Measurements from ENCODE around the gene ZNF414.
"Not testable (repeated sequence)": the region's sequence is repeated elsewhere in the genome, so short reads cannot be mapped to it uniquely, and the experiment has no call there.

The ZNF414 gene, protein sequence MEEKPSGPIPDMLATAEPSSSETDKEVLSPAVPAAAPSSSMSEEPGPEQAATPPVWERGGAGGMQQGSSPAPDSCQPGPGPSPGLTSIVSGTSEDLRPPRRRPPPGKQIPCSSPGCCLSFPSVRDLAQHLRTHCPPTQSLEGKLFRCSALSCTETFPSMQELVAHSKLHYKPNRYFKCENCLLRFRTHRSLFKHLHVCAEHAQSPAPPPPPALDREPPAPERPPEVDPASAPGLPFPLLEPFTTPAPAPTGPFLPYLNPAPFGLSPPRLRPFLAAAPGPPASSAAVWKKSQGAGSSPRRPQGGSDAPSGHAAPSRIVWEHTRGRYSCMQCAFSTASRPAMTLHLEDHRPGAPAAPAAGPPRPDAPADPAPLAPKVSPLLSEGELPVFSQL

DNA sequence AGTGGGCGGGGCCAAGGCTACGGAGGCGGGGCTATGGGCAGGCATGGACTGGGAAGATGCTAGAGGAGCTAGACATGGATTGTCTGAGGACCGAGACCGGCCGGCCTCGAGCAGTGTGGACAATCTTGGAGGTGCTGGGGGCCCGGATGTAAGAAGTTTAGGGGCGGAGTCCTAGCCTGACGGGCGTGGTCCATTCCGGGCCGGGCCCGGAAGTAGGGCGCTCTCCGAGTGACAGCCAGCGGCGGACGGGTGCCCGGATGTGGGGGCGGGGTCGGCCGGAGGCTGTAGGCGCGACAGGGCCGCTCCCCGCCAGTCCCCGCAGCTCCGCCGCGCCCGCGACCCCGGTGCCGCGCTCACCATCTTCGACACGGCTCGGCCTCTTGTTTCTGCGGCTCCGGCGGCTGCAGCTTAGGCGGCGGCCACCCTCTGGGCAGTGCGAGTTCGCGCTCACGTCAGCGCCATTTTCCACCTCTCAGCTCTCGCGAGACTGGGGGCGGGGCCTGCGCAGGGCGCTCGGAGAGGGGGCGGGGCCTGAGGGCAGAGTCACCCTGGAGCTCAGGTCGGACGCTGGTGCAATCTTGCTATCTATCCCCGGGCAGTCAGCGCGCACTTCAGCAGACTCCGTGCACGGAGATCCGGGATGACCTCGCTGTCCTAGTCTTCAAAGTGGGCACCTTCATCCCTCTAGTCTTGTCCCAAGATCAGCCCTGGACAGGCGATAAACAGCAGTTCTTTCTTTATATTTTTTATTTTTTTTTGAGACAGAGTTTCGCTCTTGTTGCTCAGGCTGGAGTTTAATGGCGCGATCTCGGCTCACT lies at the start of gene ZNF414:
Gene ZNF414, minus strand, starts transcription at position 481 of the 818 bp plus-strand sequence. Its CDS starts 121 bp downstream, at position 360.
- peak; percentile 97 for DNase-seq

DNA sequence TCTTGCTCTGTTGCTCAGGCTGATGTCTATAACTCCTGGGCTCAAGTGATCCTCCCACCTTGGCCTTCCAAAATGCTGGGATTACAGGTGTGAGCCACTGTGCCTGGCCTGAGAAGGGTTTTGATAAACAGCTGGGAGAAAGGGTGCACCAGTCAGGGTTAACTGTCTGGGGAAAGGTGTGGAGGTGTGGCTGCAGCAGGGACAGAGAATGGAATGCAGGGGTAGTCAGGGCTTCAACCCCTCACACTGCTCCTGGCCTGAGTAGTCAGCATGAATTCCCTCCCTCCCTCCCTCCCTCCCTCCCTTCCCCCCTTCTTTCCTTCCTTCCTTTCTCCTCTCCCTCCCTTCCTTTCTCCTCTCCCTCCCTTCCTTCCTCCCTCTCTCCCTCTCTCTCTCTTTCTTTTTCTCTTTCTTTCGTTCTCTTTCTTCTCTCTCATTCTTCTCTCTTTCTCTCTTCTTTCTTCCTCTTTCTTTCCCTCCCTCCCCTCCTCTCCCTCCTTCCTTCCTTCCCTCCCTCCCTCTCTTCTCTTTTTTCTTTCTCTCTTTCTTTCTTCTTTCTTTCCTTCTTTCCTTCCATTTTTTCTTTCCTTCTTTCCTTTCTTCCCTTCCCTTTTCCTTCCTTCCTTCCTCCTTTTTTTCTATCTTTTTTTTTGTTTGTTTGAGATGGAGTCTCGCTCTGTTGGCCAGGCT lies 47.3 kb upstream of the ZNF414 start:
- no peak for DNase-seq

DNA sequence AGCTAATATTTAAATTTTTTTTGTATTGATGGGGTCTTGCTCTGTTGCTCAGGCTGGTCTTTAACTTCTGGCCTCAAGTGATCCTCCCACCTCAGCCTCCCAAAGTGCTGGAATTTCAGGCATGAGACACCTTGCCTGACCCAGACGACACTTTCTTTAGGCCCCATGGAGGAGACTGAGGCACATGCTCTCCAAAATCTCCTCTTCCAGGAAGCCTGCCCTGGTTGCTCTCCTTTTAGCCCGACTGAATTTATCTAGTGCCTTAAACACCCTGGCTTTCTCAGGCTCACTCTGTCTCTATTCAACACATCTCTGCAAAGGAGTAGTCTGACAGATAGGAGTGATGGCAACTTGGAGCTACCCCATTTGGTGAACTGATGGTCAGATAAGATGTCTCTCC lies 44.4 kb upstream of the ZNF414 start:
- DNase-seq = no peak

DNA sequence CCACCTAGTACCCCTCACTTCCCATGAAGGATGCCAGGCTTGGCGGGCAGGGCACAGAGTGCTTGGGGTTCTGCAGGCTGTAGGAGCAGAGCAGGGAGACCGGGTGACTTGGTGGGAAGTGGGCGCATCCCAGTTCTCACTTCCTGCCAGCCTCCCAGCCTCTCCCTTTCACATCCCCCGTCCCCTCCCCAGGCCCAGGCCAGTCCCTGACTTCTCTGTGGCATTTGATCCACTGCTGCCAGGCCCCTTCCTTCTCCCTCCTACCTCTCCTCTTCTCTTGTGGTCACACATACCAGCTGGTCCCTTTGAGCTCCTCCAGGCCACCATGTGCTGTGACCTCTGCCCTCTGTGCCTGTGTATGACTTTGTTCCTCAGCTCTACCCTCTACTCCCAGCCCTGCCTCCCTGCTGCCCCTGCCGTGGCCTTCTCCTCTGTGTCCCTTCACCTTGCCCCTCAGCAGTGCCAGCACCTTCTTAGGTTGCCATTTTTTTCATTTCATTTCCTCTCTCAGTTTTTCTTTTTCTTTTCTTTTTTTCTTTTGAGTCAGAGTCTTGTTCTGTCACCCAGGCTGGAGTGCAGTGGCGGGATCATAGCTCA lies 43.8 kb upstream of the ZNF414 start:
- no peak for DNase-seq

DNA sequence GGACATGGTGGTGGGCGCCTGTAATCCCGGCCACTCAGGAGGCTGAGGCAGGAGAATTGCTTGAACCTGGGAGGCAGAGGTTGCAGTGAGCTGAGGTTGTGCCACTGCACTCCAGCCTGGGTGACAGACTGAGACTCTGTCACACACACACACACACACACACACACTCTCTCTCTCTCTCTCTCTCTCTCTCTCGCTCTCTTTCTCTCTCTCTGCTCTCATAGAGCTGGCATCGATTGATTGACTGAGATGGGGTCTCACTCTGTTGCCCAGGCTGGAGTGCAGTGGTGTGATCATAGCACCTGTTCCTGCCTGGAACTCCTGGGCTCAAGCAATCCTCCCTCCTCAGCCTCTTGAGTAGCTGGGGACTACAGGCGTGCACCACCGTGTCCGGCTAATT lies 39.8 kb upstream of the ZNF414 start:
- DNase-seq = not testable (repeated sequence)

DNA sequence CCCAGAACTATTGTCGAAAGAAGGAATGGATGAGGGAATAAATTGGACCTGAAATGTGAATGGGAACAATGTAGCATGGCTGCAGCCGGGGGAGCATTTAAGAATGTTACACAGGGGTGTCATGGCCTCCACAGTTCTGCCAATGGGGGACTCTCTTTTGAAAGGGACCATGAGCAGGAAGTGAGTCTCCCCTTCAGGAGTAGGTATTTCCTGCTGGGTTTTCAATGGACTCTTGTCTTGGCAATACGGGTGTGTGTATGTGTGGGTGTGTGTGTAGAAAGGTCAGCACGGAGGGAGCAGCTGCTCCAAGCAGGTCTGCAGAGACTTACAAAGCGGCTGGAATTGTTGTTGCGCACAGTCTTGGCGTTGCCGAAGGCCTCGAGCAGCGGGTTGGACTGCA lies 38.8 kb upstream of the ZNF414 start:
- DNase-seq = no peak

DNA sequence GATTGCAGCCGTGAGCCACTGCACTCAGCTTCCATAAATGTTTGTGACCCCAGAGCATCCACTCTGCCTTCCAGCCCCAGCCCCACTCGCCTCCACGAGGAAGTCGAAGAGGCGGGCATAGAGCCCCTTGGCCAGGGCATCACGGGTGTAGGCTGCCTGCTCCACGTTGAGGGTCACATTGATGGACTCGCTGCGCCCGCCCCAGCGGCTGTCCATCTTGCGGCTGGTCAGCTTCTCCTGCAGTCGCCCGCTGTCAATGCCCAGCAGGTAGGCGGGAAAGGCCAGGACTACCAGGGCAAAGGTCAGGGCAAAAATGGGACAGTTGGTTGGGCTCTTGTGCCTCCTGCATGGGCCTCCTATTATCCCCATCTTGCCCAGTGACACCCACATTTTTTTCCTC lies 36.1 kb upstream of the ZNF414 start:
- no peak for DNase-seq

DNA sequence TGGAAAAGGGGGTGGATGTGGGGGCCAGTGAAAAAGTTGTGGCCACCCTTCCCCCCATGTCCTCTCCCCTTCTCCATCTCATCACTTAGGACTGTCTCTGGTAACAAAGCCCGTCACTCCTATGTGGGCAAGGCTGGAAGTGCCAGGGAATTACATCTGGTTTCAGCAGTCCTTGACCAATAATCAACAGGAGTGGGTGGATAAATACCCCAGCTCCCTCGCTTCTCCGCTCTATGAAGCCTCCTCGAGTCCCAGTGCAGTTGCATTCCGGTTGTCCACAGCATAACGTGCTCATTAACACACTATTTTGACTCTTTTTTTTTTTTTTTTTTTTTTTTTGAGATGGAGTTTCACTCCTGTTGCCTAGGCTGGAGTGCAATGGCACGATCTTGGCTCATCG lies 31.8 kb upstream of the ZNF414 start:
- no peak for DNase-seq

DNA sequence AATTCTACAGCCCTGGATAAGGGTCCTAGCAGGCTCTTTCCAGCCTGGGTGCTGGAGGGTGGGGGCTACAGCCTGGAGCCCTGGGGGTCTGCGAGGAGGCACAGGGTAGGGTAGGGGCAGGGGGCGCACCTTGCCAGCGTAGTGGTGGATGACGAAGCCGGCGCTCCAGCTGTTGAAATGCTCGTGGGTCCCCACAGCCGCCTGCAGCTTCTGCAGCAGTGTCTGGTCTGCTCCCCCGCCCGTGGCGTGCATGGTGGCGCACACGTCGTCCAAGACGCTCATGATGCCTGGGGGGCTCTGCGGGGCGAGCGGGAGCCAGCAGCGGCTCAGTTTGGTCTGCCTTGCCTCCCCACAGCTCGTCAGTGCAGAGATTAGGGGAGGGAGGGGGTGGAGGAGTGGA lies 30.2 kb upstream of the ZNF414 start:
- no peak for DNase-seq

DNA sequence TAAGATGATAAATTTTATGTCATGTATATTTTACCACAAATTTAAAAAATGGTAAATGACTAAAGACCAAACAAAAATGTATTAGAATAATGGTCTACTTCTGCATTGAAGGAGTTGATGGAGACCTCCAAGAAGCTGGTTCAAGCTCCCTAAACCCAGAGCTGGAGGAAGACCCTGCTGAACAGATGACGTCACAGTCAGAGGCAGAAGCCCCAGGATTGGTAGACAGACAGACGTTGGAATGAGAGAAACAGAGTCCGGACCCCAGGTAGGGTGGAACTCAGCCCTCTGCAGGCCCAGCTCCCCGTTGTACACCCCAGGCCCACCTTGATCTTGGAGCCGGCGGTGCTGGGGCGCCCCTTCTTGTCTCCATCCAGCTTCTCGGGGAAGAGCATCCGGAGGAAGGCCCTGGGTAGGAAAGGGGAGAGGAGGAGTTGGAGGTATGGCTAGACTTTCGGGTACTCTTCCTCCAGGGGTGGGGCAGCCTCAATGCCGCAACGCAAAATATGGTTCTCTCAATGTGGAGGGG lies 25.7 kb upstream of the ZNF414 start:
- DNase-seq = no peak

DNA sequence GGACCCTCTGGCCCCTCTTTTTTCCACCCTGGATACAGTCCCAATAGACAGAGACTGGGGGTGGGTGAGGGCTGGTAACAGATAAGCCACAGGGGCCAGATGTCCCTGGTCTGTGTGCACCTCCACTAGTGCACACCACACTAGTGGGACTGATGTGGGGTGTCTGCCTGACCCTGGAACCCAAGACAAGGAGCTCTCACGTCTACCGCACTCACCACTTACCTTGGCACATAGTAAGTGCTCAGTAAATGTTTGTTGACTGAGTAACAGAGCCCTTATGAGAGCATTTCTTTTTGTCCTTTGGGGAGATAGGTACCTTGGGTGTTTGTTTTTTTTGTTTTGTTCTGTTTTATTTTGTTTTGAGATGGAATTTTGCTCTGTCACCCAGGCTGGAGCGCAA lies 23.1 kb upstream of the ZNF414 start:
- no peak for DNase-seq

DNA sequence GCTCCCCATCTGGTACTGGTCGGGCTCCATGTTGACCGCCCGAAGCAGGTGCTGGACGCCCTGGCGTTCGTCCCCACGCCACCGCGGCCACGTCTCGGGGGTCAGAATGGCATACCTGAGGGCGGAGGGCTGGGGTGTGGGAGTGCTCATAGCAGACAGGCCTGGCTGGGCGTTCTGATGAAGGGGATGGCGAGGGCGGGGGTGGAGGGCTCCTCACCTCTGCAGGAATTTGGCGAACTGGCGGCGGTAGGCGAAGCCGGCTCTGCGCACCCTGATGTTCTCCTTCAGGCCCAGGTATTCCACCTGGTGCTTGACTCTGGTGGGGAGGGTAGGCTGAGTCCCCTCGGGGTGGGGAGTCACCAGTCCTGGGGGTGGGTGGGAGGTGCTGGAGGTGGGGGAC lies 22.3 kb upstream of the ZNF414 start:
- DNase-seq = no peak

DNA sequence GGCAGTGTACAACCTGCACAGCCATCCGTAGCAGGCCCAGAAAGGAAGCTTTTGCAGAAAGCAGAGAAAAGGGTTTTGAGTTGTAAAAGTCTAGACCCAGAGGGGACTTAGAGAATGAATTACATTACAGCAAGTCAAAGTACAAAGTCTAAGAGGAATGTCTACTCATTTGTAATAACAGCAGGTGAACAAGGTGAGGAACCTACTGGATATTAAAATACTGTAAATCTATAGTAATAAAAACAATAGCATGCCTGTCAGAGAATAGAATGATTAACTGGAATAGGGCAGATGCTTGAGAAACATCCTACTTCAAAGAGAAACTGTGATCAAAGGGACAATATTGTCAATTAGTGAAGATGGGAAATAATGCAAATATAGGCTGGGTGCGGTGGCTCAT lies 18.3 kb upstream of the ZNF414 start:
- no peak for DNase-seq

DNA sequence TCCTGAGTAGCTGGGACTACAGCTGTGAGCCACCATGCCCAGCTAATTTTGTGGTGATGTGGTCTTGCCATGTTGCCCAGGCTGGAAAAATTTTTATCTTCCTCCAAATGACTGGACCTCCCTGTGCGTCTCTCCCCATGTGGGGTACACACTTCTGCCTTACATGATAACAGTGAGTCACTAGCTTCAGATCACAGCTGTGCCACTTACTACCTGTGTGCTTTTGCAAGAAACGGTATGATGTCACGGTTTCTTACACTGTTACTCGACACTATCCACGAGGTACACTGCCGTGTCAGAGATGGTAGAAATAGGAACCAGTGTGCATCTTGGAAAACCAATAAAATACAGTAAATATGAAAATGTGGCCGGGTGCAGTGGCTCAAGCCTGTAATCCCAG lies 17.5 kb upstream of the ZNF414 start:
- DNase-seq = no peak

DNA sequence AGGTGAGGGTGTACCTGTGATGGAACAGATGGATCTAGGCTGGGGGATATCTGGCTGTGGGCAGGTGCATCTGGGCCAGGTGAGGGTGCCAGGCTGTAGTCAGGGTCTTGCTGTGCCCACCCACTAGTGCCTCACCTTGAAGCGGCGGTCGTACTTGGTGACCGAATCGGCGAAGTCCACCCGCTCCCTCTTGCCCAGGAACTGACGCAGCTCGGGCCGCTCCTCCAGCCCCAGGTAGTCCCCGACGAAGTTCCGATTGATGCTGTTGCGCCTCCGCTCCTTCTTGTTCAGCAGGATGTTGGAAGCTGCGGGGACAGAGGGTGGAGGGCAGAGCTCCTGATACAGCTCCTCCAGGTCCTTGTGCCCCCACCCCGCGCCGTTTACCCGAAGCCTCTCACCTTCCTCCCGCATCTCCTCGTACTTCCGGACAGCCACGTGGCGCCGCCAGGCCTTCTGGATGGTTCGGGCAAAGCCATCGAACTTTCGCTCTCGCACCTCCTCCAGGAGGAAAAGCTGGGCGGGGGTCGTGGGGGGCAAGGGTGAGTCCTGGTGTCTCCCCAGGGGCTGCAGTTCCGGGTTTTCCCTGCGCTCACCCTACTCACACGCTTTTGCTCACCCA lies 16.2 kb upstream of the ZNF414 start:
- no peak for DNase-seq

DNA sequence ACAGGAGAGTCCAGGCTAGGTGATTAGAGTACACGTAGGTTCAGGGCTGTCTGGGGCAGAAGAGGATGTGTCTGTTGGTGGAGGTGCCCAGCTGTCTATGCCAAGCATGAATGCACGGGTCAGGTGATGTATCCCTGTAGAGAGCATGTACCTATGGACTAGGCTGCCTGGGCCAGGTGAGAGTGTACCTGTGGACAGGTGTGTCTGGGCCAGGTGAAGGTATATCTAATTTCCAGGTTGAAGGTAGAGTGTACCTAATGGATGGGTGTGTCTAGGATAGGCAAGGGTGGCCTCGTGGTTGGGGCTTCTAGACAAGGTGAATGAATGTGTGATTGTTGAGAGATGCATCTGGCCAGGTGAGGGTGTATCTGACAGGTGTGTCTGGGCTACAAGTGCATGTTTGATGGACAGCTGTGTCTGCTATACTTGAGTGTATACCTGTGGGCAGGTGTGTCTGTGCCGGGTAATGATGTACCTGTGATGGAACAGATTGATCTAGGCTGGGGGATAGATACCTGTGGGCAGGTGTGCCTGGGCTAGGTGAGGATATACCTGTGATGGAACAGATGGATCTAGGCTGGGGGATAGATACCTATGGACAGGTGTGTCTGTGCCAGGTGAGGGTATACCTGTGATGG lies 15.5 kb upstream of the ZNF414 start:
- no peak for DNase-seq

DNA sequence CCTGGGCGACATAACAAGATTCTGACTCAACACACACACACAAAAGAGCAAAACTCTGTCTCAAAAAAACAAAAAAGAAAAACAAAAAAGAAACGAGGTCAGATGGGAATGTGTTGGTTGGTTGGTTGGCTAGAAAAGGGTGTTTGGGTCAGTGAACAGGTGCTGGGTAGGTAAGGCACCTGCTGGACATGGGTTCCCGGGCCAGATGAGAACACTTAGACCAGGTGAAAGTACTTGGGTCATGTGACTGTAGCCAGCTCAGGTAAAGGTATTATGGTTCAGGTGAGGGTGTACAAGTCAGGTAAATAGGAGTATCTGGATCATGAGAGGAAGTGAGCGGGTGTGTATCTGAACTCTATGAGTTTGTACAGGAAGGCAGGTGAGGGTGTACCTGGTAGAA lies 14.5 kb upstream of the ZNF414 start:
- no peak for DNase-seq

DNA sequence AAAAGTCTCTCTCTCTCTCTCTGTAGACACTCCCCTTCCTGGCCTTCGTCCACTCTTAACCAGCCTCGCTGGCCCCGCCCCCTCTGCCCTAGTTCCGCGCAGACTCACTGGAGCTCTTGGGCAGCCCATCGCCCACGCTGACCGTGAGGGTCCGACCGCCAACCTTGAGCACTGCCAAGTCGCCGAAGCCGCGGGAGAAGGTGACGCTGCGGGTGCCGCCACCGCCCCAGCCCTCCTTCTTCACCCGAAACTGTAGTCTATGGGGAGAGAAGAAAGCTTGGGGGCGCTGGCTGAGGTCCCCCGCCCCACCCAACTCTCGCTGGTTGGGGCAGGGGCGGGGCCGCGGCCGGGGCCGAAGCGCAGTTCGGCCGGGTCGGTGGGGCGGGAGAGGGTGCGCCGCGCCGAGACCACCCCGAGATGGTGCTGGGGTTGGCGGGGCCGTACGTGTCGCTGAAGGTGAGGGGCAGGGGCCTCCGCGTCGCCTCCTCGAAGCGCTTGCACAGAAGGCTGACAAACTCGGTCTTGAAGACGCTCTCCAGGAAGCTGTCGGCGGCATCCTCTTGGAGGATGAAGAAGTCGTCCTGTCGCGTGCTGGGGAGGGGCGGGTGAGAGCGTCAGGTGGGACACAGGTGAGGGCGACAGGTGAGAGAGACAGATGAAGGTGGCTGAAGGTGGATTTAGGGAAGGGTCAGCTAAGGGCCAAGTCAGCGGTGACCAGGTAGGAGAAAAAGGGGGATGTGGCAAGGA lies 12.6 kb upstream of the ZNF414 start:
- DNase-seq = peak; percentile 96

DNA sequence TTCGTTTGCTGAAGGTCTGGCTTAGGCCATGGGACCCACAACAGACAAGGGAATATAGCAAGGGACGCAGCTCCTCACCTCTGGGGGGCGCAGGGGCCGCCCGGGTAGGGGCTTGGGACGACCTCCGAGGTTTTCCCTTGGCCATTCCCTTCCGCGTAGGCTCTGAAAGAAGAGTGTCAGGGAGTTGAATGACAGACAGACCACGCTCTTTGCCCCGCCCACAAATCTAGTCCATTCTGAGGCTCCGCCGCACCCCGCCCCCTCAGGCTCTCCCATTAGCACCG lies 11.4 kb upstream of the ZNF414 start:
- no peak for DNase-seq

DNA sequence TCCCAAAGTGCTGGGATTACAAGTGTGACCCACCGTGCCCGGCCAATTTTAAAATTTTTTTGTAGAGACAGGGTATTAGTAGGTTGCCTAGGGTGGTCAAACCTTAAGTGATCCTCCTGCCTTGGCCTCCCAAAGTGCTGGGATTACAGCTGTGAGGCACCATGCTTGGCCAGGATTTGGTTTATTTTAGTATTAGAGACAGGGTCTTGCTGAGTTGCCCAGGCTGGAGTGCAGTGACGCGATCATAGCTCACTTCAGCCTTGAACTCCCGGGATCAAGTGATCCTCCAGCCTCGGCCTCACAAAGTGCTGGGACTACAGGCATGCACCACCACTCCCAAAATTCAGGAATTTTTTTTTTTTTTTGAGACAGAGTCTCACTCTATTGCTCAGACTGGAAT lies 5.4 kb upstream of the ZNF414 start:
- no peak for DNase-seq

DNA sequence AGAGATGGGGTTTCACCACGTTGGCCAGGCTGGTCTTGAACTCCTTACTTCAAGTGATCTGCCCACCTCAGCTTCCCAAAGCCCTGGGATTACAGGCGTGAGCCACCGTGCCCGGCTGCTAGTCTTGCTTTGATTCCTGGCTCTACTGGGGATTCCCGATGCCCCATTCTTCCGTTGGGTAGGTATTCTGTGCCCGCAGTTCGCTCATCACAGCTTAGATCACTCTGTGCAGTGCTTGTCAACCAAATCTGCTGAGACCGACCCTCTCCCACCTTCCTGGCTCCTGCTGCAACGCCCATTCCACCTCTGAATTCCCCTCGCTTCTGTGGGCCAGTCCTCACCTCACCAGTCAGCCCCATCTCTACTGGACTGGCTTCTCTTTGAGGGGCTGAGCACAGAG lies 4.6 kb upstream of the ZNF414 start:
- DNase-seq = no peak
